ENCODE measurements around the gene KRTAP5-5.

DNA sequence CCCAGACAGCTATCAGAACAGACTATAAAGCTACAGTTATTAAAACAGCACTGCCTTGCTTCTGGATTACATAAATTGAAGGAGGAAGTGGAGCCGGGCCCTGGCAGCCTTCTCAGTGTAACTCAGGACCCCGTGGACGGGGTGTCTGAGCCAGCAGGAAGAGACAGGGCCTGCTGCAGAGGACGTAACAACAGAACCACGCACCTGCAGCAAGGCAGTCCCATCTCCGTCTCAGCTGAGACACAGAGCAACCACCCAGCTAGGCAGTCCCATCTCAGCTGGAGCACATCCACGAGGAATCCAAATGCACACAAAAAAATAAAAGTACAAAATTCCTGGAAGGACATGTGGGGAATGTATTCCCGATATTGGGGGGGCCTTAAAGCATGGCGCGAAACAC lies 50.3 kb downstream of the KRTAP5-5 start:
- TF ChIP-seq SIX5 (IDR thresholded peaks at IDR 0.05; ENCODE audit: low read depth, low read length, severe bottlenecking) (no peak), EZH2 (IDR thresholded peaks at IDR 0.05; ENCODE audit: borderline replicate concordance, control insufficient read depth, low read depth, low read length) (no peak), RAD21 (IDR thresholded peaks at IDR 0.05; ENCODE audit: insufficient read depth, low read depth, low read length) (no peak), MYC (IDR thresholded peaks at IDR 0.05; ENCODE audit: insufficient read depth, insufficient read length, insufficient replicate concordance, low read length, severe bottlenecking) (no peak), KDM1A (IDR thresholded peaks at IDR 0.05; ENCODE audit: borderline replicate concordance) (no peak), ZNF274 (IDR thresholded peaks at IDR 0.05; ENCODE audit: insufficient read depth, insufficient read length) (no peak), POLR2A (IDR thresholded peaks at IDR 0.05; ENCODE audit: low read depth, low read length) (no peak), IKZF2 (IDR thresholded peaks at IDR 0.05) (no peak)
- TF ChIP-seq, protein P1, sequence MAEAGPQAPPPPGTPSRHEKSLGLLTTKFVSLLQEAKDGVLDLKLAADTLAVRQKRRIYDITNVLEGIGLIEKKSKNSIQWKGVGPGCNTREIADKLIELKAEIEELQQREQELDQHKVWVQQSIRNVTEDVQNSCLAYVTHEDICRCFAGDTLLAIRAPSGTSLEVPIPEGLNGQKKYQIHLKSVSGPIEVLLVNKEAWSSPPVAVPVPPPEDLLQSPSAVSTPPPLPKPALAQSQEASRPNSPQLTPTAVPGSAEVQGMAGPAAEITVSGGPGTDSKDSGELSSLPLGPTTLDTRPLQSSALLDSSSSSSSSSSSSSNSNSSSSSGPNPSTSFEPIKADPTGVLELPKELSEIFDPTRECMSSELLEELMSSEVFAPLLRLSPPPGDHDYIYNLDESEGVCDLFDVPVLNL (IDR thresholded peaks at IDR 0.05; ENCODE audit: low read depth, low read length), result no peak
- TF ChIP-seq, protein P2, sequence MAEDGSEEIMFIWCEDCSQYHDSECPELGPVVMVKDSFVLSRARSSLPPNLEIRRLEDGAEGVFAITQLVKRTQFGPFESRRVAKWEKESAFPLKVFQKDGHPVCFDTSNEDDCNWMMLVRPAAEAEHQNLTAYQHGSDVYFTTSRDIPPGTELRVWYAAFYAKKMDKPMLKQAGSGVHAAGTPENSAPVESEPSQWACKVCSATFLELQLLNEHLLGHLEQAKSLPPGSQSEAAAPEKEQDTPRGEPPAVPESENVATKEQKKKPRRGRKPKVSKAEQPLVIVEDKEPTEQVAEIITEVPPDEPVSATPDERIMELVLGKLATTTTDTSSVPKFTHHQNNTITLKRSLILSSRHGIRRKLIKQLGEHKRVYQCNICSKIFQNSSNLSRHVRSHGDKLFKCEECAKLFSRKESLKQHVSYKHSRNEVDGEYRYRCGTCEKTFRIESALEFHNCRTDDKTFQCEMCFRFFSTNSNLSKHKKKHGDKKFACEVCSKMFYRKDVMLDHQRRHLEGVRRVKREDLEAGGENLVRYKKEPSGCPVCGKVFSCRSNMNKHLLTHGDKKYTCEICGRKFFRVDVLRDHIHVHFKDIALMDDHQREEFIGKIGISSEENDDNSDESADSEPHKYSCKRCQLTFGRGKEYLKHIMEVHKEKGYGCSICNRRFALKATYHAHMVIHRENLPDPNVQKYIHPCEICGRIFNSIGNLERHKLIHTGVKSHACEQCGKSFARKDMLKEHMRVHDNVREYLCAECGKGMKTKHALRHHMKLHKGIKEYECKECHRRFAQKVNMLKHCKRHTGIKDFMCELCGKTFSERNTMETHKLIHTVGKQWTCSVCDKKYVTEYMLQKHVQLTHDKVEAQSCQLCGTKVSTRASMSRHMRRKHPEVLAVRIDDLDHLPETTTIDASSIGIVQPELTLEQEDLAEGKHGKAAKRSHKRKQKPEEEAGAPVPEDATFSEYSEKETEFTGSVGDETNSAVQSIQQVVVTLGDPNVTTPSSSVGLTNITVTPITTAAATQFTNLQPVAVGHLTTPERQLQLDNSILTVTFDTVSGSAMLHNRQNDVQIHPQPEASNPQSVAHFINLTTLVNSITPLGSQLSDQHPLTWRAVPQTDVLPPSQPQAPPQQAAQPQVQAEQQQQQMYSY (CRISPR knock-in tag; IDR thresholded peaks at IDR 0.05), result no peak
- TF ChIP-seq, protein P3, sequence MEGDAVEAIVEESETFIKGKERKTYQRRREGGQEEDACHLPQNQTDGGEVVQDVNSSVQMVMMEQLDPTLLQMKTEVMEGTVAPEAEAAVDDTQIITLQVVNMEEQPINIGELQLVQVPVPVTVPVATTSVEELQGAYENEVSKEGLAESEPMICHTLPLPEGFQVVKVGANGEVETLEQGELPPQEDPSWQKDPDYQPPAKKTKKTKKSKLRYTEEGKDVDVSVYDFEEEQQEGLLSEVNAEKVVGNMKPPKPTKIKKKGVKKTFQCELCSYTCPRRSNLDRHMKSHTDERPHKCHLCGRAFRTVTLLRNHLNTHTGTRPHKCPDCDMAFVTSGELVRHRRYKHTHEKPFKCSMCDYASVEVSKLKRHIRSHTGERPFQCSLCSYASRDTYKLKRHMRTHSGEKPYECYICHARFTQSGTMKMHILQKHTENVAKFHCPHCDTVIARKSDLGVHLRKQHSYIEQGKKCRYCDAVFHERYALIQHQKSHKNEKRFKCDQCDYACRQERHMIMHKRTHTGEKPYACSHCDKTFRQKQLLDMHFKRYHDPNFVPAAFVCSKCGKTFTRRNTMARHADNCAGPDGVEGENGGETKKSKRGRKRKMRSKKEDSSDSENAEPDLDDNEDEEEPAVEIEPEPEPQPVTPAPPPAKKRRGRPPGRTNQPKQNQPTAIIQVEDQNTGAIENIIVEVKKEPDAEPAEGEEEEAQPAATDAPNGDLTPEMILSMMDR (IDR thresholded peaks at IDR 0.05 in 2 of 3, conservative IDR thresholded peaks at IDR 0.05 in 1 of 3; ENCODE audit: control insufficient read depth in 2 of 3, extremely low read depth in 1 of 3, insufficient read depth in 1 of 3, low read depth in 3 of 3, low read length in 3 of 3), result no peak
